ENCODE results near the gene MLLT3.
"Not testable (repeated sequence)": the region's sequence is repeated elsewhere in the genome, so short reads cannot be mapped to it uniquely, and the experiment has no call there.

Gene MLLT3

GRCh38 chr9:20593537-20593936 lies 28.8 kb downstream of the MLLT3 start:
- no peak for DNase-seq

- no peak for DNase-seq
Measured at GRCh38 chr9:20593105-20593504, 29.2 kb downstream of the MLLT3 start.

GRCh38 chr9:20592673-20593072 lies 29.6 kb downstream of the MLLT3 start:
- DNase-seq = no peak

- no peak for DNase-seq
Measured at GRCh38 chr9:20591223-20591622, 31.1 kb downstream of the MLLT3 start.

GRCh38 chr9:20584968-20585643 lies 37.2 kb downstream of the MLLT3 start:
- DNase-seq = no peak

GRCh38 chr9:20583088-20583487 lies 39.2 kb downstream of the MLLT3 start:
- DNase-seq = not testable (repeated sequence)

- DNase-seq = no peak
Measured at GRCh38 chr9:20582150-20582549, 40.1 kb downstream of the MLLT3 start.

- DNase-seq = no peak
Measured at GRCh38 chr9:20580673-20581072, 41.6 kb downstream of the MLLT3 start.

- no peak for DNase-seq
Measured at GRCh38 chr9:20579524-20580314, 42.6 kb downstream of the MLLT3 start.

GRCh38 chr9:20573023-20573422 lies 49.3 kb downstream of the MLLT3 start:
- DNase-seq = no peak

GRCh38 chr9:20570756-20571155 lies 51.5 kb downstream of the MLLT3 start:
- no peak for DNase-seq

GRCh38 chr9:20570087-20570486 lies 52.2 kb downstream of the MLLT3 start:
- no peak for DNase-seq

GRCh38 chr9:20569525-20569924 lies 52.8 kb downstream of the MLLT3 start:
- DNase-seq = no peak

GRCh38 chr9:20568400-20568799 lies 53.9 kb downstream of the MLLT3 start:
- no peak for DNase-seq

GRCh38 chr9:20566401-20566800 lies 55.9 kb downstream of the MLLT3 start:
- DNase-seq = no peak

GRCh38 chr9:20564650-20565049 lies 57.6 kb downstream of the MLLT3 start:
- no peak for DNase-seq

- no peak for DNase-seq
Measured at GRCh38 chr9:20563917-20564316, 58.4 kb downstream of the MLLT3 start.

GRCh38 chr9:20562051-20562450 lies 60.2 kb downstream of the MLLT3 start:
- no peak for DNase-seq

- no peak for DNase-seq
Measured at GRCh38 chr9:20561531-20561930, 60.8 kb downstream of the MLLT3 start.

GRCh38 chr9:20559231-20559890 lies 62.9 kb downstream of the MLLT3 start:
- no peak for DNase-seq

- no peak for DNase-seq
Measured at GRCh38 chr9:20558566-20559016, 63.7 kb downstream of the MLLT3 start.

GRCh38 chr9:20557890-20558565 lies 64.3 kb downstream of the MLLT3 start:
- no peak for DNase-seq

- no peak for DNase-seq
Measured at GRCh38 chr9:20557285-20557684, 65.0 kb downstream of the MLLT3 start.
